GM12864 (cell line): Measurements from ENCODE around the gene HAS3.

Experiments used
- DNase-seq: peaks from one replicate; pipeline ENCODE4 v3.0.0-alpha.2; 2011; ENCODE audit warnings: low read depth
- H3K4me3 ChIP-seq: 2 replicates; pipeline ENCODE4 v1.5.1; 2011; ENCODE audit warnings: mild to moderate bottlenecking, low read depth, low read length, control low read depth
- TF ChIP-seq, protein P1 (sequence below): IDR thresholded peaks from 2 replicates; pipeline ENCODE4 v1.5.1; 2011; ENCODE audit warnings: low read depth, mild to moderate bottlenecking, moderate library complexity, low read length, control low read depth, inconsistent platforms; ENCODE audit errors: missing control alignments

Gene HAS3

DNA sequence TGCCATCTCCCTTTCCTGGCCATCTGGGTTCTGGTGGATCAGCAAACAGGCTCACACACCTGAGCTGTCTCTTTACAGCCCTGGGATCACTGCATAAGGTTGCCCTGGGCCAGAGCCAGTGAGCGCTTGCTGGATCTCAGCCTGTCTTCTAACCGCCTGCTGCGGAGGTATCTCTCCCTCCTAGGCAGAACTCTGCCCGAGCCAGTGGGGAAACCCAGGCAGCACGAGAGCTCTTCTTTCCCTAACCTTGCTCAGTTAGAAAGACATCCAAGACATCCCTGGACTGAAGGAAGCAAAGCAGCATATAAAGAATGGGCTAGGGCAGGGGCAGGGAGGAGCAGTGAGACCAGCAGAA is 6.4 kb downstream of the HAS3 start:
- H3K4me3 ChIP-seq, result no peak overlapping the region
- TF ChIP-seq, protein P1, sequence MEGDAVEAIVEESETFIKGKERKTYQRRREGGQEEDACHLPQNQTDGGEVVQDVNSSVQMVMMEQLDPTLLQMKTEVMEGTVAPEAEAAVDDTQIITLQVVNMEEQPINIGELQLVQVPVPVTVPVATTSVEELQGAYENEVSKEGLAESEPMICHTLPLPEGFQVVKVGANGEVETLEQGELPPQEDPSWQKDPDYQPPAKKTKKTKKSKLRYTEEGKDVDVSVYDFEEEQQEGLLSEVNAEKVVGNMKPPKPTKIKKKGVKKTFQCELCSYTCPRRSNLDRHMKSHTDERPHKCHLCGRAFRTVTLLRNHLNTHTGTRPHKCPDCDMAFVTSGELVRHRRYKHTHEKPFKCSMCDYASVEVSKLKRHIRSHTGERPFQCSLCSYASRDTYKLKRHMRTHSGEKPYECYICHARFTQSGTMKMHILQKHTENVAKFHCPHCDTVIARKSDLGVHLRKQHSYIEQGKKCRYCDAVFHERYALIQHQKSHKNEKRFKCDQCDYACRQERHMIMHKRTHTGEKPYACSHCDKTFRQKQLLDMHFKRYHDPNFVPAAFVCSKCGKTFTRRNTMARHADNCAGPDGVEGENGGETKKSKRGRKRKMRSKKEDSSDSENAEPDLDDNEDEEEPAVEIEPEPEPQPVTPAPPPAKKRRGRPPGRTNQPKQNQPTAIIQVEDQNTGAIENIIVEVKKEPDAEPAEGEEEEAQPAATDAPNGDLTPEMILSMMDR, result no peak
- DNase-seq, result no peak

DNA sequence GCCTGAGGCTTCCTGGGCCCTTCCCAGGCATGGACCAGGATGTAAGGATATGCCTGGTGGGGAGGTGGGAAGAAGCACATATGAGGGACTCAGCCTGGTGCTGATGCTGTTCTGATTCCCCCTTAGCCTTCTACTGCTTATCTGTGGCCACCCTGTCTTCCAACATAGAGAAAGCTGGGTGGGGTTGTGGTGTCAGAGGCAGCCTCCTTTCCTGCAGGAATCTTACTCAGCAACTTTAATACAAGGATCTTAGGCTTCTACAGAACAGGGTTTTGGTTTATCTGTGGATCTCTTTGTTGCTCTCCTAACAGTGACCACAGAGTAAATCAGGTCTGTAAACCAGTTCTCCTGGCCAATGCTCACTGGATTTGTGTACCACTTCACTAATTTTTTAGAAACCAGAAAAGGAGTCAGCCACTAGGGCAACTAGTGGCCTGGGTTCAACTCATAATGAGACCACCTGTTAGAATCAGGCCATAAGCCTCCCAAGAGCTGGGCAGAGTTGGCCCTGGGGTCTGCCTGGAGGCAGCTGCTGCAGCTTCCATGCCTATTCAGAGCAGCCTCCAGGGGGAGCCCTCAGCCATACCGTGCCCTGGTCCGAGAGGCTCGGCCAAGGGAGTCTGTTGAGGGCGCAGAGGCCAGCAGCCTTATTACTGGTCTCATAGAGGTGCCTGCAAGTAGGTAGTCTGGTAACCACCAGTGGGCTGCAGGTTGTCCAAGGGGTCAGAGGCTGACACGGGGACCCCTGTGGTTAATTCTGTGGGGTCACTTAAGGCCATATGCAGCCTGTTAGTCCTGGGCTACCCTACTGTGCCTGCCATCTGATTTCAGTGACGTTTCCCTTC is 7.1 kb downstream of the HAS3 start:
- DNase-seq, result no peak
- TF ChIP-seq, protein P1, result peak; percentile 93
- no peak overlapping the region for H3K4me3 ChIP-seq

DNA sequence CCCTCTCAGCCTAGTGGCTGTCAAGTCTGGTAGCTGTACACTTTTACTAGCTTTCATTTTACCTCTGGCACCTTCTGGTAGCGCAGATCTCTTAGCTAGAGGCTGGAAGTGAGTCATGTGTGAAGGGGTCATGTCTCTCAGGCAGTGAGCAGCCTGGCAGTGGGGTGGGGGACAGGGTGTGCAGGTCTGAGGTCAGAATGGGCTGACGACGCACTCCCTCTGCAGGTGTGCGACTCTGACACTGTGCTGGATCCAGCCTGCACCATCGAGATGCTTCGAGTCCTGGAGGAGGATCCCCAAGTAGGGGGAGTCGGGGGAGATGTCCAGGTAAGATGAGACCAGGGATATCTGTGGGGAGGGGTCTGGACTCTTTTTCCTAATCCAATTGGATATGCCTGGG is 7.8 kb downstream of the HAS3 start:
- TF ChIP-seq, protein P1, result no peak
- DNase-seq, result no peak
- no peak overlapping the region for H3K4me3 ChIP-seq

DNA sequence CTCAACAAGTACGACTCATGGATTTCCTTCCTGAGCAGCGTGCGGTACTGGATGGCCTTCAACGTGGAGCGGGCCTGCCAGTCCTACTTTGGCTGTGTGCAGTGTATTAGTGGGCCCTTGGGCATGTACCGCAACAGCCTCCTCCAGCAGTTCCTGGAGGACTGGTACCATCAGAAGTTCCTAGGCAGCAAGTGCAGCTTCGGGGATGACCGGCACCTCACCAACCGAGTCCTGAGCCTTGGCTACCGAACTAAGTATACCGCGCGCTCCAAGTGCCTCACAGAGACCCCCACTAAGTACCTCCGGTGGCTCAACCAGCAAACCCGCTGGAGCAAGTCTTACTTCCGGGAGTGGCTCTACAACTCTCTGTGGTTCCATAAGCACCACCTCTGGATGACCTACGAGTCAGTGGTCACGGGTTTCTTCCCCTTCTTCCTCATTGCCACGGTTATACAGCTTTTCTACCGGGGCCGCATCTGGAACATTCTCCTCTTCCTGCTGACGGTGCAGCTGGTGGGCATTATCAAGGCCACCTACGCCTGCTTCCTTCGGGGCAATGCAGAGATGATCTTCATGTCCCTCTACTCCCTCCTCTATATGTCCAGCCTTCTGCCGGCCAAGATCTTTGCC is 9.0 kb downstream of the HAS3 start:
- TF ChIP-seq, protein P1, result no peak
- no peak for DNase-seq
- H3K4me3 ChIP-seq, result no peak overlapping the region

DNA sequence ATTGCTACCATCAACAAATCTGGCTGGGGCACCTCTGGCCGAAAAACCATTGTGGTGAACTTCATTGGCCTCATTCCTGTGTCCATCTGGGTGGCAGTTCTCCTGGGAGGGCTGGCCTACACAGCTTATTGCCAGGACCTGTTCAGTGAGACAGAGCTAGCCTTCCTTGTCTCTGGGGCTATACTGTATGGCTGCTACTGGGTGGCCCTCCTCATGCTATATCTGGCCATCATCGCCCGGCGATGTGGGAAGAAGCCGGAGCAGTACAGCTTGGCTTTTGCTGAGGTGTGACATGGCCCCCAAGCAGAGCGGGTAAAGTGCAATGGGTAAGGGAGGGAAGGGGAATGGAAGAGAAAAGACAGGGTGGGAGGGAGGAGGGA is 9.5 kb downstream of the HAS3 start:
- no peak for DNase-seq
- TF ChIP-seq, protein P1, result no peak
- H3K4me3 ChIP-seq, result no peak overlapping the region

DNA sequence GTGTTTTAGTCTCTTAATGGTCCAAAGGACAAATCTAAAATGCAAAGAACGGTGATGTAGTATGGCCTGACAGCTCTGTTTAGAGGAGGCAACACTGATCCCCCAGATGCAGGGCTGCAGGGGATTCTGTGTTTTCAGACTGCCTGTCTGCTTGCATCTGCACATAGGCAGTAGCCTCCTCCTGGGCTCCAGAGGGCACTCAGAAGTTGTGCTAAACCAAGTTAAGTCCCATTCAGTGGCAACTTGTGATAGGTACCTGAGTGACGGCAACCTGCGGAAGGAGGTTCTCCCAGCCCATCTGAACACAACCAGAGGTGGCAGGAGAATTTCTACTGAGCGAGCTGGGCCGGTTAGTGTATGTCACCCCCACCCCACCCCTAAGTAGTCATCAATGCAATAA is 9.9 kb downstream of the HAS3 start:
- TF ChIP-seq, protein P1, result no peak
- no peak overlapping the region for H3K4me3 ChIP-seq
- DNase-seq, result no peak
